HEK293 (cell line): ENCODE results near the gene C7orf57.

Source experiments
- CTCF ChIP-seq: fragments of 450-650 bp; formaldehyde crosslinking; IDR thresholded peaks from 2 replicates; pipeline ENCODE4 v1.5.1; 2016; ENCODE audit warnings: missing biosample characterization, missing genetic modification characterization
- GLI4 ChIP-seq: fragments of 450-650 bp; formaldehyde crosslinking; IDR thresholded peaks from 2 replicates; pipeline ENCODE4 v1.5.1; 2016; ENCODE audit warnings: missing biosample characterization, missing genetic modification characterization
- KLF17 ChIP-seq: fragments of 450-650 bp; formaldehyde crosslinking; IDR thresholded peaks from 2 replicates; pipeline ENCODE4 v1.5.1; 2016; ENCODE audit warnings: missing biosample characterization, missing genetic modification characterization
- KLF7 ChIP-seq: fragments of 450-650 bp; formaldehyde crosslinking; IDR thresholded peaks from 2 replicates; pipeline ENCODE4 v1.5.1; 2016; ENCODE audit warnings: missing biosample characterization, missing genetic modification characterization, borderline replicate concordance
- RBAK ChIP-seq: fragments of 450-650 bp; formaldehyde crosslinking; IDR thresholded peaks from 2 replicates; pipeline ENCODE4 v1.5.1; 2016; ENCODE audit warnings: missing biosample characterization, missing genetic modification characterization
- ZBTB20 ChIP-seq: fragments of 450-650 bp; formaldehyde crosslinking; IDR thresholded peaks from 2 replicates; pipeline ENCODE4 v1.5.1; 2016; ENCODE audit warnings: missing biosample characterization, missing genetic modification characterization
- ZNF140 ChIP-seq: fragments of 450-650 bp; formaldehyde crosslinking; IDR thresholded peaks from 2 replicates; pipeline ENCODE4 v1.5.1; 2016; ENCODE audit warnings: missing biosample characterization, missing genetic modification characterization
- ZNF302 ChIP-seq: fragments of 450-650 bp; formaldehyde crosslinking; IDR thresholded peaks from 2 replicates; pipeline ENCODE4 v1.5.1; 2016; ENCODE audit warnings: missing biosample characterization, missing genetic modification characterization, low read depth
- ZNF341 ChIP-seq: fragments of 450-650 bp; formaldehyde crosslinking; IDR thresholded peaks from 2 replicates; pipeline ENCODE4; 2016; ENCODE audit warnings: low read depth, missing biosample characterization, missing genetic modification characterization
- ZNF501 ChIP-seq: fragments of 450-650 bp; formaldehyde crosslinking; IDR thresholded peaks from 2 replicates; pipeline ENCODE4 v1.5.1; 2016; ENCODE audit warnings: missing biosample characterization, missing genetic modification characterization

GRCh38 chr7:48042216-48042615, 6.9 kb downstream of the C7orf57 start:
- TF ChIP-seq CTCF (tag by site-specific recombination) (no peak), RBAK (tag by site-specific recombination) (no peak), ZNF302 (tag by site-specific recombination) (no peak), ZNF341 (tag by site-specific recombination) (no peak), ZBTB20 (no peak), KLF7 (tag by site-specific recombination) (no peak), KLF17 (tag by site-specific recombination) (no peak), GLI4 (no peak), ZNF501 (tag by site-specific recombination) (no peak), ZNF140 (tag by site-specific recombination) (no peak)
